ENCODE results near the gene ZBTB21. TPM values are rescaled to one million over a fixed set of nuclear protein-coding genes. Genes with fewer than 3 reads are reported as not detected.

Gene ZBTB21
- total and polyA plus RNA-seq, 2 of the 4 experiments (the other 2 are of a cell fraction): 6.8 to 12.0 TPM

DNA sequence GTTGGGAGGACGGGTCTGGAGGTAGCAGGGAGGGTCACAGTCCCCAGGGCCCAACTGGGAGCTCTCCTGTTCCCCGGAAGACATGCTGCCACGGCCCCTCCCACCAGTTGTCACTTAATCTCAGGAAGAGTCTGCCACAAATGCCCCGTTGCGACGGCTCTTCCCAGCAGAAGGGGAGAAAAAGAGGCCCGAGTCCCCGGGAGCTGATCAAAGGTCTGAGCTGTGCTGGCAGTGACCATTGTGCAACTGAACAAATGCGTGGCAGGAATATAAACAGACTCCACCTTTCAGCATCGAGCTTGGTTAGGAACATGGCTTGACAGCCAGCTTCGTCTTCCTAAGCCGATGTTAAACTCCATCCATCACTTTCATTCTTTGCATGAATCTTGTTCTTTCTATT, 27.8 kb upstream of the ZBTB21 start:
- CTCF ChIA-PET: no interaction called here
- H3K9ac ChIP-seq (ENCODE audit: low read depth, low read length): no peak overlapping the region
- H4K5ac ChIP-seq (ENCODE audit: low read depth, low read length): peak overlapping the region; percentile 48; the same call in 1 of the 2 replicates
- TF ChIP-seq CEBPB (IDR thresholded peaks at IDR 0.05; ENCODE audit: low read depth, low read length) (0 out of 2 replicates have a peak, but pooled peaks have one; percentile 19), BHLHE40 (IDR thresholded peaks at IDR 0.05; ENCODE audit: low read depth, low read length) (no peak)
- dilution Hi-C loops (cut with HindIII; ENCODE audit: low sequenced_read_pairs, unreplicated experiment): no loop called here
- peaks cover 17% of the 10 kb centered on the region for H3K9me1 ChIP-seq (ENCODE audit: insufficient read depth, low read length)
- H3K4me1 ChIP-seq (ENCODE audit: control insufficient read depth, insufficient read depth, low read length): peaks cover 26% of the 10 kb centered on the region
- H3K79me1 ChIP-seq (ENCODE audit: low read depth in 1 of 2, low read length in 2 of 2): peaks cover 0 to 3% of the 10 kb centered on the region in 2 experiments; a peak in 1 of 4 replicates
- peak overlapping the region; percentile 100 for H2BK120ac ChIP-seq (ENCODE audit: low read depth, low read length)
- intact Hi-C loops (cut with micrococcal nuclease): loop anchor here (2.0 kb wide), 1 partner anchor 13 kb away; no protein-coding TSS in a partner anchor
- BruUV-seq (replicated peaks): no TSS peak
- H4K8ac ChIP-seq (ENCODE audit: low read depth in 2 of 2, low read length in 2 of 2): peak overlapping the region; percentile 97 to 99; a peak in 3 of 4 replicates
- no peaks in the 10 kb centered on the region; the same call in 1 of the 2 replicates for H3K9me3 ChIP-seq (ENCODE audit: control insufficient read depth, insufficient read depth, low read length)
- no peak overlapping the region for H2AK9ac ChIP-seq (replicated peaks; ENCODE audit: low read depth, low read length, poor library complexity)
- no peak overlapping the region for H3K56ac ChIP-seq (ENCODE audit: extremely low read depth, insufficient read depth, low read length)
- no peaks in the 10 kb centered on the region for H3K27me3 ChIP-seq (ENCODE audit: control insufficient read depth, insufficient read depth, low read length)
- H4K20me1 ChIP-seq (ENCODE audit: insufficient read depth, low read length): no peaks in the 10 kb centered on the region
- peak overlapping the region; percentile 100 for H3K4ac ChIP-seq (ENCODE audit: low read depth, low read length)
- no peak for ATAC-seq (ENCODE audit: low read depth)
- no peaks in the 10 kb centered on the region for H3K36me3 ChIP-seq (ENCODE audit: control insufficient read depth, insufficient read depth, low read length)
- no peak overlapping the region for H2BK5ac ChIP-seq (ENCODE audit: low read depth, low read length, poor library complexity, severe bottlenecking)
- H3K23ac ChIP-seq (ENCODE audit: low read depth, low read length): no peak overlapping the region
- H3K14ac ChIP-seq (replicated peaks; ENCODE audit: low read depth, low read length): peak overlapping the region; percentile 24; the same call in 1 of the 2 replicates
- H2AK5ac ChIP-seq (ENCODE audit: low read depth, low read length): peak overlapping the region; percentile 98; the same call in 1 of the 2 replicates
- peak overlapping the region; percentile 98; the same call in 2 of the 3 replicates for H2BK15ac ChIP-seq (ENCODE audit: low read depth, low read length)
- no peak overlapping the region for H3K27ac ChIP-seq (ENCODE audit: insufficient read depth, low read length)
- DNase-seq: no peak
- H3K4me3 ChIP-seq (ENCODE audit: insufficient read depth, low read depth, low read length): no peak overlapping the region
- H2BK20ac ChIP-seq (ENCODE audit: low read depth, low read length): peak overlapping the region; percentile 100
- in situ Hi-C loops (cut with MboI; ENCODE audit: low sequenced_read_pairs): no loop called here
- H4K91ac ChIP-seq (ENCODE audit: insufficient read depth, low read depth, low read length): peak overlapping the region; percentile 100
- peak overlapping the region; percentile 11 for H2AFZ ChIP-seq (replicated peaks; ENCODE audit: low read length, poor library complexity)
- H3K4me2 ChIP-seq (ENCODE audit: low read depth, low read length): no peak overlapping the region
- POLR2A ChIA-PET (ENCODE audit: unreplicated experiment): no interaction called here
- H3K18ac ChIP-seq (ENCODE audit: low read depth, low read length): peak overlapping the region; percentile 33; the same call in 1 of the 2 replicates
- WGBS, 2 experiments (ENCODE audit: extremely low coverage in 2 of 2, insufficient read length in 1 of 2): 32% methylated on average over 6 of the region's 12 CpGs; no CpG with 5 or more reads in 1 of the 2 experiments
